ENCODE measurements around the gene FAF1.
"Not testable (repeated sequence)": the region's sequence is repeated elsewhere in the genome, so short reads cannot be mapped to it uniquely, and the experiment has no call there.

FAF1 gene

GRCh38 chr1:50831300-50832061 is 128.6 kb downstream of the FAF1 start:
- no peak for TF ChIP-seq CTCF (IDR thresholded peaks at IDR 0.05; ENCODE audit: extremely low read depth, insufficient read depth, missing control alignments)
- in situ Hi-C loops (cut with MboI; ENCODE audit: low pct_unique_long_range_greater_than_20kb, low sequenced_read_pairs, unreplicated experiment) = no loop called here
- DNase-seq (ENCODE audit: low spot score) = no peak

- DNase-seq (ENCODE audit: low spot score) = no peak
- in situ Hi-C loops (cut with MboI; ENCODE audit: low pct_unique_long_range_greater_than_20kb, low sequenced_read_pairs, unreplicated experiment) = no loop called here
- TF ChIP-seq CTCF (IDR thresholded peaks at IDR 0.05; ENCODE audit: extremely low read depth, insufficient read depth, missing control alignments) = no peak
Observed at GRCh38 chr1:50830621-50831020, 129.4 kb downstream of the FAF1 start.

GRCh38 chr1:50829014-50829958 is 130.8 kb downstream of the FAF1 start:
- no peak for TF ChIP-seq CTCF (IDR thresholded peaks at IDR 0.05; ENCODE audit: extremely low read depth, insufficient read depth, missing control alignments)
- DNase-seq (ENCODE audit: low spot score) = no peak
- in situ Hi-C loops (cut with MboI; ENCODE audit: low pct_unique_long_range_greater_than_20kb, low sequenced_read_pairs, unreplicated experiment) = no loop called here

- TF ChIP-seq CTCF (IDR thresholded peaks at IDR 0.05; ENCODE audit: extremely low read depth, insufficient read depth, missing control alignments) = no peak
- in situ Hi-C loops (cut with MboI; ENCODE audit: low pct_unique_long_range_greater_than_20kb, low sequenced_read_pairs, unreplicated experiment) = no loop called here
- DNase-seq (ENCODE audit: low spot score) = no peak
Observed at GRCh38 chr1:50827546-50827945, 132.5 kb downstream of the FAF1 start.

- in situ Hi-C loops (cut with MboI; ENCODE audit: low pct_unique_long_range_greater_than_20kb, low sequenced_read_pairs, unreplicated experiment) = not testable (repeated sequence)
Observed at GRCh38 chr1:50826792-50827191, 133.3 kb downstream of the FAF1 start.

GRCh38 chr1:50822035-50822776 is 137.9 kb downstream of the FAF1 start:
- in situ Hi-C loops (cut with MboI; ENCODE audit: low pct_unique_long_range_greater_than_20kb, low sequenced_read_pairs, unreplicated experiment) = no loop called here
- DNase-seq (ENCODE audit: low spot score) = no peak
- TF ChIP-seq CTCF (IDR thresholded peaks at IDR 0.05; ENCODE audit: extremely low read depth, insufficient read depth, missing control alignments) = no peak

More at GRCh38 chr1:50826792-50827191, 133.3 kb downstream of the FAF1 start:
- not testable (repeated sequence) for DNase-seq (ENCODE audit: low spot score)
